Activated CD8-positive, alpha-beta T cell treated with anti-CD3 and anti-CD28 coated beads, Interleukin-2, amount 10 ng/mL, durations not matched to agents 7 days and 5 days (primary cell): ENCODE results near the gene DPP6. TPM values are rescaled to one million over a fixed set of nuclear protein-coding genes. Genes with fewer than 3 reads are reported as not detected.

Experiments used
- ATAC-seq: fragments of 150-1000 bp; cut with Tn5 transposase; one replicate; pipeline ENCODE4 v1.10.0; 2021; ENCODE audit warnings: moderate library complexity
- CTCF ChIA-PET: fragments of 350-600 bp; sonication (Branson Sonifier 250); formaldehyde crosslinking; loops from one replicate; lab custom pipeline; 2021; ENCODE audit warnings: antibody characterized with exemption; lab: Charles Lee
- POLR2A ChIA-PET: fragments of 350-600 bp; sonication (Branson Sonifier 250); formaldehyde crosslinking; loops from one replicate; lab custom pipeline; 2021; ENCODE audit warnings: antibody characterized with exemption; lab: Charles Lee
- DNase-seq: peaks from one replicate; pipeline ENCODE4 v3.0.0-alpha.2; 2020
- H3K27ac Mint-ChIP-seq: one replicate; pipeline ENCODE4 v1.8.0; 2021; ENCODE audit warnings: mild to moderate bottlenecking, mixed read lengths
- H3K27me3 Mint-ChIP-seq: one replicate; pipeline ENCODE4 v1.8.0; 2021; ENCODE audit warnings: low read depth, mixed read lengths
- H3K36me3 Mint-ChIP-seq: one replicate; pipeline ENCODE4 v1.8.0; 2021; ENCODE audit warnings: low read depth, mixed read lengths
- H3K4me1 Mint-ChIP-seq: one replicate; pipeline ENCODE4 v1.8.0; 2021; ENCODE audit warnings: low read depth, mixed read lengths
- H3K4me3 Mint-ChIP-seq: one replicate; pipeline ENCODE4 v1.8.0; 2021; ENCODE audit warnings: mild to moderate bottlenecking, mixed read lengths
- H3K9me3 Mint-ChIP-seq: one replicate; pipeline ENCODE4 v1.8.0; 2022; ENCODE audit warnings: mixed read lengths; ENCODE audit not compliant: insufficient read depth
- total RNA-seq, 2 experiments: library from RNA; stranded (reverse); gene quantifications; one replicate each; pipeline ENCODE4 v1.2.3, GENCODE V29; 2021

Gene DPP6
- total RNA-seq, 2 experiments from 2014 or later, result not detected

DNA sequence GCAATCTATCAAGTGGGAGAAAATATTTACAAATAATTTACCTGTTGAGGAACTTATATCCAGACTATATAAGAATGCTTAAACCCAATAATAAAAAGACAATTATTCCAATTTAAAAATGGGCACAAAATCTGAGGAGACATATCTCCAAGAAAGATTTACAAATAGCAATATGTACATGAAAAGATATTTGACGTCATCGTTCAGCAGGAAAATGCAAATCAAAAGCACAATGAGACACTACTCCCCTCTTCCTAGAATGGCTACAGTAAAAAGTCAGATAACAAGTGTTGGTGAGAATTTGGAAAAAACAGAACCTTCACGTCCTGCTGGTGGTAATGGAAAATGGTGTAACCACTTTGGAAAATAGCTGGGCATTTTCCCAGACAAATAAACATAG lies 457.0 kb downstream of the DPP6 start:
- ATAC-seq, result no peak
- Mint-ChIP-seq H3K27ac (no peak overlapping the region), H3K4me3 (no peak overlapping the region), H3K27me3 (no peaks in the 10 kb centered on the region), H3K4me1 (no peaks in the 10 kb centered on the region), H3K36me3 (no peaks in the 10 kb centered on the region), H3K9me3 (no peaks in the 10 kb centered on the region)
- ChIA-PET CTCF (no interaction called here), POLR2A (no interaction called here)
- DNase-seq, result no peak

DNA sequence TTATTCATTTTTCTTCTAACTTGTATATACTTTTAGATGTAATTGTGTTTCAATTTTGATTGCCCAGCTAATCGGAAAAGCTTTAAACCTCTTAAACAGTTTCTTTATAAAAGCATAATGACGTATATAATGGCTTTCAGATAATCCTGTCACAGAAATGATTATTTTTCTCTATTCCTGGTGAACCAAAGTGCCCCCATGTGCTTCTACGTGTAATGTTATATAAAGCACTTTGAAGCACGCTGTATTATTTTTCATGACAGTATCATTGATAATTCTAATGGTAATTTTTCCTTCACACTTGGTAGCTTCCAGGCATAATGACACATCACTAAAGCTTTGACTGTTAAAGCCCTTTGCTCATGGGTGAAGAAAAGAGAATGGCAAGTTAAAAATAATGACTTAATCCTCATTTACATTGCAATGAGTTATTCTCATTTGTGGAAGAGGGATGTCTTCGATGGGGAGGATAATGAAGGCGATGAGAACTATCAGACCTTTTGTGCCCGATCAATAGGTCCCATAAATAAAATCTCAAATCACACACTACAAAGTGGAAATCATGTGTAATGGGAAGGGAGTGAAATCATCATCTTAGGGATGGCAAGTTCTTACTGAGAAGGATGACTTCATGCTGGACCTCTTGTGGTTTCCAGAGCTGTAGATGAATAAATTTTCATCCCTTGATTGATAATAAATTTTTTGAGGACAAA lies 460.1 kb downstream of the DPP6 start:
- Mint-ChIP-seq H3K36me3 (no peaks in the 10 kb centered on the region), H3K27me3 (no peaks in the 10 kb centered on the region), H3K4me3 (no peak overlapping the region), H3K9me3 (no peaks in the 10 kb centered on the region), H3K27ac (no peak overlapping the region), H3K4me1 (no peaks in the 10 kb centered on the region)
- ChIA-PET POLR2A (no interaction called here), CTCF (no interaction called here)
- no peak for ATAC-seq
- no peak for DNase-seq

DNA sequence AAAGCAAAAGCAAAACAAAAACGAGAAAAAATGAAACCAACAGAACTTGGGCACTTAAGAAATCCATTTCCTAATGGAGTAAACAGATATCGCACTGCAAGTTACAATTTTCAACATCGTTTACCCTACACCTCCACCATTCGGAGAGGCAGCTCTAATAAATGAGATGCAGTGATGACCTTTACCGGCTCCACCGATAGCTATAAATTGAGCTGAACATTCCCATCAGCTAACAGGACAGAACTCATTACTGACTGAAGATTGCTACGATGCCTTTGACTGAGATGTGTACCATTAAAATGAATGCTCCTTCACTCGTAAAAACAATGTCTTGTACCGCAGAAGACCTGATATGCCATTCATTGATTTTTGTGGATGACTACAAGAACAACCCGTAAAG lies 465.6 kb downstream of the DPP6 start:
- POLR2A ChIA-PET, result no interaction called here

DNA sequence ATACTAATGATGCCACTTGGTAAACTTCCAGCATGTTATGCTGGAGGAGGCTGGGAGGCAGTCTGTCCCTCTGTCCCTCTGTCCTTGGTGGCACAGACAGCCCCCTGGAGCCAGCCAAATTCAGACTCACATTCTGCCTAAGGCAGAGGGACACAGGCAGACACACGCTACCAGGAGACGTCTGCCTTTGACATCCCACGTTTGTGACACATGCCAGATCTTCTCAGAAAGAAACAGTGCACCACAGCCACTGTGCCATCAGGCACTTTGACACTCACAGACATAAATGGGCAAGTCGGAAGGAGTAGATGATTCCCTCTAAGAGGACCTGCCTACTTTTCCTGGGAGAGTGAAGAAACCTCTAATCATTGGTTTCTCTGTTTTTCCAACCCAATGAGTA lies 467.0 kb downstream of the DPP6 start:
- no peaks in the 10 kb centered on the region for H3K27me3 Mint-ChIP-seq
- H3K27ac Mint-ChIP-seq, result no peak overlapping the region
- no peaks in the 10 kb centered on the region for H3K9me3 Mint-ChIP-seq
- POLR2A ChIA-PET, result no interaction called here
- no peak for ATAC-seq
- no peak overlapping the region for H3K4me3 Mint-ChIP-seq
- no peaks in the 10 kb centered on the region for H3K4me1 Mint-ChIP-seq
- CTCF ChIA-PET, result no interaction called here
- DNase-seq, result no peak
- no peaks in the 10 kb centered on the region for H3K36me3 Mint-ChIP-seq

More for the DNA sequence above, 465.6 kb downstream of the DPP6 start:
- Mint-ChIP-seq H3K27me3 (no peaks in the 10 kb centered on the region), H3K36me3 (no peaks in the 10 kb centered on the region), H3K9me3 (no peaks in the 10 kb centered on the region), H3K4me1 (no peaks in the 10 kb centered on the region), H3K27ac (no peak overlapping the region), H3K4me3 (no peak overlapping the region)
- ATAC-seq (no peak), DNase-seq (no peak)
- CTCF ChIA-PET, result interaction anchor here (1.5 kb wide), 1 partner anchor 13 kb away, joined by 3 read pairs; no protein-coding TSS in a partner anchor

DNA sequence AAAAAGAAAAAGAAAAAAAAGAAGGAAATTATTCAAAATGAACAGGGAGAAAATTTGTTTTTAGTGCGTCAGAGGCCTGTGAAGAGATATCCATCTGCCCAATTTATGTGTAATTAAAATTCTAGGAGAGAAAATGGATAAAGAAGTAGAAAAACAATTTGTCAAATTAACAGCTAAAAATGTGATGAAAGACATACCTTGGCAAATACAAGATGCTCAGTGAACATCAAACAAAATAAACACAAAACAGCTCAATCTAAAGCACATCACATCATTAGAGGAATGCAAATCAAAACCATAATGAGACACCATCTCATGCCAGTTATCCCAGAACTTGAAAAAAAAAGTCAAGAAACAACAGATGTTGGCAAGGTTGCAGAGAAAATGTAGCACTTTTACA lies 477.9 kb downstream of the DPP6 start:
- Mint-ChIP-seq H3K9me3 (no peaks in the 10 kb centered on the region), H3K36me3 (no peaks in the 10 kb centered on the region), H3K27me3 (no peaks in the 10 kb centered on the region), H3K4me3 (no peak overlapping the region), H3K27ac (no peak overlapping the region), H3K4me1 (no peaks in the 10 kb centered on the region)
- POLR2A ChIA-PET, result no interaction called here
- no peak for DNase-seq
- no peak for ATAC-seq
- CTCF ChIA-PET, result no interaction called here

DNA sequence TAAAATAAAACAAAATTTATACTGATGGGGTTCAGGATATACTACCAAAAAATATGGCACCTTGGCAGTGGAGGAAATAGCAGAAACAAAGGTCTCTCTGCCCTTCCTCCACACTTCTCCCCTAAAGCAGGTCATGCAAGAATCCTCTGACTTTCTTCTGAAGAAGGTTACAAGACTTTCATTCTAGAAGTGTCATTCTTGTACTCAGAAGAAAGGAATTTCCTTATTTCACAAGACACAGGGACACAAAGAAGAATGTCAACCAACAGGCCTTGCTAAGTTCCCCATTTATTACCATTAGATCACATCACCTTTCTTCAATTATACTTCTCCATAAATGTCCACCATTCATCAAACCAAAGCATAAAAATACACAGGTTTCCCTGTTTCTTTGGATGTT lies 480.6 kb downstream of the DPP6 start:
- Mint-ChIP-seq H3K9me3 (no peaks in the 10 kb centered on the region), H3K4me3 (no peak overlapping the region), H3K27me3 (no peaks in the 10 kb centered on the region), H3K36me3 (no peaks in the 10 kb centered on the region), H3K27ac (no peak overlapping the region), H3K4me1 (no peaks in the 10 kb centered on the region)
- CTCF ChIA-PET, result no interaction called here
- ATAC-seq, result no peak
- POLR2A ChIA-PET, result no interaction called here
- DNase-seq, result no peak

DNA sequence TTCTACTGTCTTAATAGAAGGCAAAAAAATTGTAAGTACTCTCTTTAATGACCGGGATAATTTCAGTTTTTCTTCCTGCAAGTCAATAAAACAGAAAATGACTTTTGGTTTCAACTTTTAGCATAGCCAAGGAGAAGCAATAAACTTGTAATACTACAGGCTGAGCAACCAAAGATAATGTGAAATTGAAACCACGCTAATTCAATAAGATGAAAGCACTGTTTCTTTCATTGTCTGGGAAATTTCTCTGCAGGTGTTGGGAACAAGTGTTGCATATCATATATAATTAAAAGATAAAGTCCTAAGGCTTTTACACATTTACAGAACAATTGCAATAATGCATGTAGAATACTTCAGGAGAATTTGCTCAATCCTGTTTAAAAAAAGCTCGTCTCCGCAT lies 488.4 kb downstream of the DPP6 start:
- no peak overlapping the region for H3K27ac Mint-ChIP-seq
- H3K36me3 Mint-ChIP-seq, result no peaks in the 10 kb centered on the region
- no peaks in the 10 kb centered on the region for H3K9me3 Mint-ChIP-seq
- CTCF ChIA-PET, result no interaction called here
- no peak for DNase-seq
- H3K4me3 Mint-ChIP-seq, result no peak overlapping the region
- H3K27me3 Mint-ChIP-seq, result no peaks in the 10 kb centered on the region
- no peaks in the 10 kb centered on the region for H3K4me1 Mint-ChIP-seq
- POLR2A ChIA-PET, result no interaction called here
- no peak for ATAC-seq

DNA sequence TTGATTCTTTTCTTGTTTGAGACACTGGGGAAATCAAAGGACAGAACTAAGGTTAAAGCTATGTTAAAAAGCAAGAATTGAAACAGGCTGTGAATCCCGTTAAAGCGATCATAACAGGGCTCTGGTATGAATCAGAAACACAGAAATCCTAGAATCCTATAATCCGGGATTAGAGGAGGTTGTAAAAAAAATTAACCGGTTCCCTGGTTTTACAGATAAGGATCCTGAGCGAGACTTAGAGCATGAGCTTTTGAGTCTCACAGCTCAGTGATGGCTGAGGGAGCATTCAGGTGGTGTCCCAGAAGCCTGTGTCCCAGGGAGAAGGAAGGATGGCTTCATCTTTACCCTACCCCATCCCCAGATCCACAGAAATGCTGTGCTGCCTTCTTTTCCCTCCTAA lies 489.4 kb downstream of the DPP6 start:
- no peaks in the 10 kb centered on the region for H3K27me3 Mint-ChIP-seq
- CTCF ChIA-PET, result no interaction called here
- H3K4me3 Mint-ChIP-seq, result no peak overlapping the region
- H3K9me3 Mint-ChIP-seq, result no peaks in the 10 kb centered on the region
- H3K4me1 Mint-ChIP-seq, result no peaks in the 10 kb centered on the region
- no peak overlapping the region for H3K27ac Mint-ChIP-seq
- ATAC-seq (no peak), DNase-seq (no peak)
- H3K36me3 Mint-ChIP-seq, result no peaks in the 10 kb centered on the region
- POLR2A ChIA-PET, result no interaction called here

DNA sequence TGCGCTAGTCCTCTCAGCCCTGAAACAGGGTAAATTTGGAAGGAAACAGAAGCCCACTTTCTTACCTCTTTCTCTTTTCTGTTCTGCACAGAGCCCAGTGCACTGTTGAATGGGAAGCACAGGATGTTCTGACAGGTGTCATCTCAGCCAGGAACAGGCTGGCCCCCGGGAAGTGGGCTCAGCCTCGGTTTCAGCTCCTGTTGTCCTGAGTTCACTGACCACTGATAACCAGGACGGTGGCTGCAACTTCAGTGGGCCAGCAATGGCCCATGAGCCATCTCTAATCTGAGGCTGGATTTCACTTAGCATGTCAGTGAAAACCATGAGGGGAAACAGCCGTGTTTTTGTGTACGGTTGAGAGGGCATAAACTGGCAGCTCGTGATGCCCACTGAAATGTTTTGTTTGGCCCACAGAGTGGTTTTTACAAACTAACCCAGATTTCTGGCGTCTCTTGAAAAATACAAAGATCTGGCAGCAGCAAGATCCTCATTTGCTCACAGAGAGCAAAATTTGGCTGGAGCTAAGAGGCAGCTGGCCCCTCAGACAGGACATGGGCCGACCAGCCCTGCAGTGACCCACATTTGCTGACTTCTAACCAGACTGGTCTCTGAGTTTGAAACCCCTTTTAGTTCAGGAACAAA lies 494.9 kb downstream of the DPP6 start:
- POLR2A ChIA-PET, result no interaction called here
- H3K27ac Mint-ChIP-seq, result no peak overlapping the region
- no peaks in the 10 kb centered on the region for H3K36me3 Mint-ChIP-seq
- no peaks in the 10 kb centered on the region for H3K9me3 Mint-ChIP-seq
- DNase-seq (no peak), ATAC-seq (no peak)
- H3K27me3 Mint-ChIP-seq, result no peaks in the 10 kb centered on the region
- CTCF ChIA-PET, result no interaction called here
- H3K4me3 Mint-ChIP-seq, result no peak overlapping the region
- no peaks in the 10 kb centered on the region for H3K4me1 Mint-ChIP-seq

DNA sequence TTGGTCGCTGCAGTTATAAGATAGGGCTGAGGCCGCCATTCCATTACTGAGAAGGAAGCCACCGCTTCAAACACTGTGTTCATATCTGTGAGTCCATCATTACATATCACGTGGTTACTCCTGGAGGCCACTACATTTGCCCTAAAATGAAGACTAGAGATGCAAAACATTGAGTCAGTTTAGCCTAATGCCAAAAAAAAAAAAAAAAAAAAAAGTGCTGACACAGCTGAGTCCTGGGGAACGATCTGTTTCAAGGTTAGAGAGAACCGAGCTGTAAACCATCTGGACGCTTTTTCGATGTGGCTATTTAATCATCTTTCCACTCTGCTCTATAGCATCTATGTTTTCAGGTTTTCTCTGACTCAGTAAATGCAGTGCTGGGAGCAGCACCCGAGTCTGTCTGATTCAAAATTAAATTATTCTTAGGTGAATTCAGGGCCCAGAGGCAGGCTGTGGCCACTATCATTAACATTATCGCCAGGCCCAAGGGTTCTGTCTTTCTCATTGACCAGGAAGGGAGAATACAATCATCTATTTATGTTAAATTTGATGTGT lies 501.6 kb downstream of the DPP6 start:
- ChIA-PET CTCF (interaction anchor here (2.1 kb wide), 1 partner anchor 49 kb away, joined by 6 read pairs; no protein-coding TSS in a partner anchor), POLR2A (no interaction called here)
- H3K27me3 Mint-ChIP-seq, result no peaks in the 10 kb centered on the region
- no peak overlapping the region for H3K4me3 Mint-ChIP-seq
- peaks cover 11% of the 10 kb centered on the region for H3K9me3 Mint-ChIP-seq
- no peaks in the 10 kb centered on the region for H3K4me1 Mint-ChIP-seq
- DNase-seq (no peak), ATAC-seq (no peak)
- no peak overlapping the region for H3K27ac Mint-ChIP-seq
- no peaks in the 10 kb centered on the region for H3K36me3 Mint-ChIP-seq

DNA sequence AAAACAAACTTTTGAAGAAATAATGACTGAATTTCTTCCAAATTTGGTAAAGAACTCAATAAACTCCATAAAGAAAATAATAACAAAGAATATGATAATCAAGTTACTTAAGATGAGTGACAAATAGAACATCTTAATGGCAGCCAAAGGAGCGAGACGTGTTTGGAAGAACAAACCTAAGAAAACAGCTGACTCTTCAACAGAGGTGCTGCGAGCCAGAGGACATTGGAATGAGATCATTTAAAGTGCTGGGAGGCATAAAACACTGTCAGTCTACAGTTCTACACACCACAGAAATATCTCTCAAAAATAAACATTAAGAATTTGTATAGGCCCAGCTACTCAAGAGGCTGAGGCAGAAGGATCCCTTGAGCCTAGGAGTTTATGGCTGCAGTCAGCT lies 507.3 kb downstream of the DPP6 start:
- Mint-ChIP-seq H3K4me1 (no peaks in the 10 kb centered on the region), H3K4me3 (no peak overlapping the region), H3K36me3 (no peaks in the 10 kb centered on the region), H3K27ac (no peak overlapping the region), H3K27me3 (no peaks in the 10 kb centered on the region), H3K9me3 (peaks cover 10% of the 10 kb centered on the region)
- ChIA-PET POLR2A (no interaction called here), CTCF (no interaction called here)
- no peak for ATAC-seq
- DNase-seq, result no peak

DNA sequence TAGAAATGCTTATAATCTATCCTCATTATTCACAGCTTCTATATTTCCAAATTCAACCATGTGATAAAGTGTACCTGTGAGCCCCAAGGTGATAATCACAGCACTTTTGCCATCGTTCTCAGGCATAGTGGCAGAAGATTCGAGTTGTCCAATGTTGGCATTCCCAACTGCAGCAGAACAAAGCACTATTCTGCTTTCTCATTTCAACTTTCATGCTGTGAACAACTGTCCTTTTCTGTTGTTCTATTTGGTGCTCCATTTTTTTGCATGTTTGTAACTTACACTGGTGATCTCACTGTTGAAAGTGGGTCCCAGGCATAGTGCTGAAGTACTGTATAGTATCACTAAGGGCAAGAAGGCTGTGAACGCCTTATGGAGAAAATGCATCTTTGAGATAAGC lies 512.5 kb downstream of the DPP6 start:
- no peak overlapping the region for H3K4me3 Mint-ChIP-seq
- DNase-seq (no peak), ATAC-seq (no peak)
- ChIA-PET CTCF (no interaction called here), POLR2A (no interaction called here)
- H3K4me1 Mint-ChIP-seq, result no peaks in the 10 kb centered on the region
- H3K27me3 Mint-ChIP-seq, result no peaks in the 10 kb centered on the region
- no peaks in the 10 kb centered on the region for H3K36me3 Mint-ChIP-seq
- no peaks in the 10 kb centered on the region for H3K9me3 Mint-ChIP-seq
- H3K27ac Mint-ChIP-seq, result no peak overlapping the region
